ENCODE results near the gene GPC6.

GPC6 gene

GRCh38 chr13:94214121-94214520 is 987.5 kb downstream of the GPC6 start:
- H3K4me1 ChIP-seq (ENCODE audit: control insufficient read depth in 2 of 2, insufficient read depth in 2 of 2, low read length in 2 of 2): no peaks in the 10 kb centered on the region
- no peaks in the 10 kb centered on the region for H3K36me3 ChIP-seq (ENCODE audit: control insufficient read depth in 2 of 2, insufficient read depth in 2 of 2, low read length in 2 of 2)
- H3K27ac ChIP-seq (ENCODE audit: low read depth in 2 of 2, low read length in 2 of 2): no peak overlapping the region
- H3K4me3 ChIP-seq (ENCODE audit: low read length in 2 of 2): no peak overlapping the region
- H3K9me3 ChIP-seq (ENCODE audit: control insufficient read depth in 2 of 2, low read length in 2 of 2): no peaks in the 10 kb centered on the region
- no peak overlapping the region for H3K9ac ChIP-seq (ENCODE audit: low read depth in 1 of 2, low read length in 2 of 2)
- no peaks in the 10 kb centered on the region for H3K27me3 ChIP-seq (ENCODE audit: control insufficient read depth in 2 of 2, insufficient read depth in 2 of 2, low read length in 2 of 2)

GRCh38 chr13:94214975-94215374 is 988.4 kb downstream of the GPC6 start:
- H3K4me3 ChIP-seq (ENCODE audit: low read length in 2 of 2): no peak overlapping the region

GRCh38 chr13:94216476-94216875 is 989.9 kb downstream of the GPC6 start:
- H3K27ac ChIP-seq (ENCODE audit: low read depth in 2 of 2, low read length in 2 of 2): no peak overlapping the region
- no peaks in the 10 kb centered on the region for H3K36me3 ChIP-seq (ENCODE audit: control insufficient read depth in 2 of 2, insufficient read depth in 2 of 2, low read length in 2 of 2)
- H3K4me3 ChIP-seq (ENCODE audit: low read length in 2 of 2): no peak overlapping the region
- no peaks in the 10 kb centered on the region for H3K27me3 ChIP-seq (ENCODE audit: control insufficient read depth in 2 of 2, insufficient read depth in 2 of 2, low read length in 2 of 2)
- H3K9ac ChIP-seq (ENCODE audit: low read depth in 1 of 2, low read length in 2 of 2): no peak overlapping the region
- no peaks in the 10 kb centered on the region for H3K4me1 ChIP-seq (ENCODE audit: control insufficient read depth in 2 of 2, insufficient read depth in 2 of 2, low read length in 2 of 2)
- H3K9me3 ChIP-seq (ENCODE audit: control insufficient read depth in 2 of 2, low read length in 2 of 2): no peaks in the 10 kb centered on the region

More at GRCh38 chr13:94214975-94215374, 988.4 kb downstream of the GPC6 start:
- H3K27ac ChIP-seq (ENCODE audit: low read depth in 2 of 2, low read length in 2 of 2): no peak overlapping the region
- H3K4me1 ChIP-seq (ENCODE audit: control insufficient read depth in 2 of 2, insufficient read depth in 2 of 2, low read length in 2 of 2): no peaks in the 10 kb centered on the region
- H3K9me3 ChIP-seq (ENCODE audit: control insufficient read depth in 2 of 2, low read length in 2 of 2): no peaks in the 10 kb centered on the region
- H3K9ac ChIP-seq (ENCODE audit: low read depth in 1 of 2, low read length in 2 of 2): no peak overlapping the region
- H3K27me3 ChIP-seq (ENCODE audit: control insufficient read depth in 2 of 2, insufficient read depth in 2 of 2, low read length in 2 of 2): no peaks in the 10 kb centered on the region
- H3K36me3 ChIP-seq (ENCODE audit: control insufficient read depth in 2 of 2, insufficient read depth in 2 of 2, low read length in 2 of 2): no peaks in the 10 kb centered on the region

- Histone ChIP-seq H3K27me3 (ENCODE audit: control insufficient read depth in 2 of 2, insufficient read depth in 2 of 2, low read length in 2 of 2) (no peaks in the 10 kb centered on the region), H3K4me3 (ENCODE audit: low read length in 2 of 2) (no peak overlapping the region), H3K36me3 (ENCODE audit: control insufficient read depth in 2 of 2, insufficient read depth in 2 of 2, low read length in 2 of 2) (no peaks in the 10 kb centered on the region), H3K9me3 (ENCODE audit: control insufficient read depth in 2 of 2, low read length in 2 of 2) (no peaks in the 10 kb centered on the region), H3K27ac (ENCODE audit: low read depth in 2 of 2, low read length in 2 of 2) (no peak overlapping the region), H3K9ac (ENCODE audit: low read depth in 1 of 2, low read length in 2 of 2) (no peak overlapping the region), H3K4me1 (ENCODE audit: control insufficient read depth in 2 of 2, insufficient read depth in 2 of 2, low read length in 2 of 2) (no peaks in the 10 kb centered on the region)
Measured at GRCh38 chr13:94217370-94217769, 990.8 kb downstream of the GPC6 start.

- Histone ChIP-seq H3K27ac (ENCODE audit: low read depth in 2 of 2, low read length in 2 of 2) (no peak overlapping the region), H3K4me1 (ENCODE audit: control insufficient read depth in 2 of 2, insufficient read depth in 2 of 2, low read length in 2 of 2) (no peaks in the 10 kb centered on the region), H3K36me3 (ENCODE audit: control insufficient read depth in 2 of 2, insufficient read depth in 2 of 2, low read length in 2 of 2) (no peaks in the 10 kb centered on the region), H3K4me3 (ENCODE audit: low read length in 2 of 2) (no peak overlapping the region), H3K9me3 (ENCODE audit: control insufficient read depth in 2 of 2, low read length in 2 of 2) (no peaks in the 10 kb centered on the region), H3K9ac (ENCODE audit: low read depth in 1 of 2, low read length in 2 of 2) (no peak overlapping the region), H3K27me3 (ENCODE audit: control insufficient read depth in 2 of 2, insufficient read depth in 2 of 2, low read length in 2 of 2) (no peaks in the 10 kb centered on the region)
Measured at GRCh38 chr13:94218537-94218936, 991.9 kb downstream of the GPC6 start.

- Histone ChIP-seq H3K4me1 (ENCODE audit: control insufficient read depth in 2 of 2, insufficient read depth in 2 of 2, low read length in 2 of 2) (no peaks in the 10 kb centered on the region), H3K36me3 (ENCODE audit: control insufficient read depth in 2 of 2, insufficient read depth in 2 of 2, low read length in 2 of 2) (no peaks in the 10 kb centered on the region), H3K9me3 (ENCODE audit: control insufficient read depth in 2 of 2, low read length in 2 of 2) (no peaks in the 10 kb centered on the region), H3K9ac (ENCODE audit: low read depth in 1 of 2, low read length in 2 of 2) (no peak overlapping the region), H3K27ac (ENCODE audit: low read depth in 2 of 2, low read length in 2 of 2) (no peak overlapping the region), H3K27me3 (ENCODE audit: control insufficient read depth in 2 of 2, insufficient read depth in 2 of 2, low read length in 2 of 2) (no peaks in the 10 kb centered on the region), H3K4me3 (ENCODE audit: low read length in 2 of 2) (no peak overlapping the region)
Measured at GRCh38 chr13:94218951-94219350, 992.3 kb downstream of the GPC6 start.

- Histone ChIP-seq H3K27me3 (ENCODE audit: control insufficient read depth in 2 of 2, insufficient read depth in 2 of 2, low read length in 2 of 2) (no peaks in the 10 kb centered on the region), H3K9me3 (ENCODE audit: control insufficient read depth in 2 of 2, low read length in 2 of 2) (no peaks in the 10 kb centered on the region), H3K27ac (ENCODE audit: low read depth in 2 of 2, low read length in 2 of 2) (no peak overlapping the region), H3K4me1 (ENCODE audit: control insufficient read depth in 2 of 2, insufficient read depth in 2 of 2, low read length in 2 of 2) (no peaks in the 10 kb centered on the region), H3K4me3 (ENCODE audit: low read length in 2 of 2) (no peak overlapping the region), H3K9ac (ENCODE audit: low read depth in 1 of 2, low read length in 2 of 2) (no peak overlapping the region), H3K36me3 (ENCODE audit: control insufficient read depth in 2 of 2, insufficient read depth in 2 of 2, low read length in 2 of 2) (no peaks in the 10 kb centered on the region)
Measured at GRCh38 chr13:94224670-94225069, 998.1 kb downstream of the GPC6 start.

- Histone ChIP-seq H3K27me3 (ENCODE audit: control insufficient read depth in 2 of 2, insufficient read depth in 2 of 2, low read length in 2 of 2) (no peaks in the 10 kb centered on the region), H3K9me3 (ENCODE audit: control insufficient read depth in 2 of 2, low read length in 2 of 2) (no peaks in the 10 kb centered on the region), H3K36me3 (ENCODE audit: control insufficient read depth in 2 of 2, insufficient read depth in 2 of 2, low read length in 2 of 2) (no peaks in the 10 kb centered on the region), H3K9ac (ENCODE audit: low read depth in 1 of 2, low read length in 2 of 2) (no peak overlapping the region), H3K27ac (ENCODE audit: low read depth in 2 of 2, low read length in 2 of 2) (no peak overlapping the region), H3K4me3 (ENCODE audit: low read length in 2 of 2) (no peak overlapping the region), H3K4me1 (ENCODE audit: control insufficient read depth in 2 of 2, insufficient read depth in 2 of 2, low read length in 2 of 2) (no peaks in the 10 kb centered on the region)
Measured at GRCh38 chr13:94227255-94227879, 1000.8 kb downstream of the GPC6 start.

GRCh38 chr13:94228763-94229162 is 1002.2 kb downstream of the GPC6 start:
- no peaks in the 10 kb centered on the region for H3K9me3 ChIP-seq (ENCODE audit: control insufficient read depth in 2 of 2, low read length in 2 of 2)
- no peaks in the 10 kb centered on the region for H3K27me3 ChIP-seq (ENCODE audit: control insufficient read depth in 2 of 2, insufficient read depth in 2 of 2, low read length in 2 of 2)
- no peak overlapping the region for H3K4me3 ChIP-seq (ENCODE audit: low read length in 2 of 2)
- no peak overlapping the region for H3K9ac ChIP-seq (ENCODE audit: low read depth in 1 of 2, low read length in 2 of 2)
- H3K27ac ChIP-seq (ENCODE audit: low read depth in 2 of 2, low read length in 2 of 2): no peak overlapping the region
- no peaks in the 10 kb centered on the region for H3K36me3 ChIP-seq (ENCODE audit: control insufficient read depth in 2 of 2, insufficient read depth in 2 of 2, low read length in 2 of 2)
- H3K4me1 ChIP-seq (ENCODE audit: control insufficient read depth in 2 of 2, insufficient read depth in 2 of 2, low read length in 2 of 2): no peaks in the 10 kb centered on the region

GRCh38 chr13:94232161-94232950 is 1005.7 kb downstream of the GPC6 start:
- Histone ChIP-seq H3K36me3 (ENCODE audit: control insufficient read depth in 2 of 2, insufficient read depth in 2 of 2, low read length in 2 of 2) (no peaks in the 10 kb centered on the region), H3K9ac (ENCODE audit: low read depth in 1 of 2, low read length in 2 of 2) (no peak overlapping the region), H3K27ac (ENCODE audit: low read depth in 2 of 2, low read length in 2 of 2) (no peak overlapping the region), H3K9me3 (ENCODE audit: control insufficient read depth in 2 of 2, low read length in 2 of 2) (no peaks in the 10 kb centered on the region), H3K4me1 (ENCODE audit: control insufficient read depth in 2 of 2, insufficient read depth in 2 of 2, low read length in 2 of 2) (no peaks in the 10 kb centered on the region), H3K4me3 (ENCODE audit: low read length in 2 of 2) (no peak overlapping the region), H3K27me3 (ENCODE audit: control insufficient read depth in 2 of 2, insufficient read depth in 2 of 2, low read length in 2 of 2) (no peaks in the 10 kb centered on the region)
